GM21786 (cell line): Measurements from ENCODE around the gene EIF3K.

Source experiments
- ATAC-seq: cut with Tn5 transposase; IDR thresholded peaks from one replicate; pipeline ENCODE4 v1.9.1; 2021; ENCODE audit not compliant: unreplicated experiment

Gene EIF3K

GRCh38 chr19:38683393-38684077 lies 64.5 kb downstream of the EIF3K start:
- no peak for ATAC-seq

- no peak for ATAC-seq
Observed at GRCh38 chr19:38684078-38684861, 65.3 kb downstream of the EIF3K start.

- ATAC-seq: no peak
Observed at GRCh38 chr19:38684862-38685665, 66.1 kb downstream of the EIF3K start.

GRCh38 chr19:38685666-38686529 lies 66.9 kb downstream of the EIF3K start:
- no peak for ATAC-seq

- no peak for ATAC-seq
Observed at GRCh38 chr19:38686530-38686888, 67.5 kb downstream of the EIF3K start.
